Fibroblast of mammary gland (primary cell): ENCODE results near the gene ANO2.
"Not testable (repeated sequence)": the region's sequence is repeated elsewhere in the genome, so short reads cannot be mapped to it uniquely, and the experiment has no call there.

Source experiments
- DNase-seq: peaks from one replicate; pipeline ENCODE4 v3.0.0-alpha.2; 2010; ENCODE audit warnings: low read depth
- H3K4me3 ChIP-seq: 2 replicates; pipeline ENCODE4 v1.5.1; 2011; ENCODE audit warnings: low read depth, mild to moderate bottlenecking, low read length, moderate library complexity; ENCODE audit not compliant: control insufficient read depth
- CTCF ChIP-seq: conservative IDR thresholded peaks from 2 replicates; pipeline ENCODE4 v1.5.1; 2011; ENCODE audit warnings: low read depth, low read length, inconsistent platforms; ENCODE audit not compliant: control insufficient read depth, insufficient read depth

Gene ANO2

GRCh38 chr12:5856692-5857091, 88.4 kb downstream of the ANO2 start:
- no peak for DNase-seq
- no peak overlapping the region for H3K4me3 ChIP-seq
- no peak for TF ChIP-seq CTCF

GRCh38 chr12:5846950-5847349, 98.1 kb downstream of the ANO2 start:
- no peak for TF ChIP-seq CTCF
- no peak overlapping the region for H3K4me3 ChIP-seq
- no peak for DNase-seq

GRCh38 chr12:5840944-5841343, 104.1 kb downstream of the ANO2 start:
- TF ChIP-seq CTCF, result no peak
- no peak overlapping the region for H3K4me3 ChIP-seq
- DNase-seq, result no peak

GRCh38 chr12:5830111-5830510, 114.9 kb downstream of the ANO2 start:
- TF ChIP-seq CTCF, result no peak
- DNase-seq, result no peak
- H3K4me3 ChIP-seq, result no peak overlapping the region

- DNase-seq, result no peak
- no peak overlapping the region for H3K4me3 ChIP-seq
- TF ChIP-seq CTCF, result no peak
Measured at GRCh38 chr12:5827591-5827990, 117.5 kb downstream of the ANO2 start.

GRCh38 chr12:5825761-5826160, 119.3 kb downstream of the ANO2 start:
- not testable (repeated sequence) for H3K4me3 ChIP-seq, DNase-seq

GRCh38 chr12:5818877-5819276, 126.2 kb downstream of the ANO2 start:
- H3K4me3 ChIP-seq, DNase-seq: not testable (repeated sequence)

GRCh38 chr12:5817246-5817645, 127.8 kb downstream of the ANO2 start:
- TF ChIP-seq CTCF, result no peak
- H3K4me3 ChIP-seq, result no peak overlapping the region
- DNase-seq, result no peak
